SK-N-DZ (cell line): ENCODE data around the gene ITSN1.

ENCODE experiments used
- DNase-seq: peaks from one replicate; pipeline ENCODE4 v3.0.0-alpha.2; 2015; ENCODE audit warnings: low spot score

The ITSN1 gene

GRCh38 chr21:33886321-33886720 is 244.0 kb downstream of the ITSN1 start:
- DNase-seq: no peak

- no peak for DNase-seq
Measured at GRCh38 chr21:33890187-33890586, 247.9 kb downstream of the ITSN1 start.

DNA sequence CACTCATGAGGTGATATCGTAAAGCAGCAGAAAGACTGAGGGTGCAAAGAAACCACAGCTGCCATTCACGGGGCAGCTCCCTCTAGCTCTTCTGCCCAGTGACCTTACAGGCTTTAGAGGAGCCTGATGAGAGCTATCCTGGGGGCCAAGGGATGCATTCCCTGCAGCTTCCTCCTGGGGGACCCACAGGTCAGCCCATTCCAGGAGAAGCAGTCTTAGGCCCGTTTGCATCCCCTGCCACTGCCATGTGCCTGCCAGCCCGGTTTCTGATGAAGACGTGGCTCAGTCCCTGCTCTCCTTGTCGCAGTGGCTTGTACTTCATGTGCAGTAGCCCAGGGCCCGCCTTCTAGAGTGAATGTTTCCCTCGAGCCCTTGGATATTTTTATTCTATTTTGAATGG is 250.6 kb downstream of the ITSN1 start:
- DNase-seq: no peak

DNA sequence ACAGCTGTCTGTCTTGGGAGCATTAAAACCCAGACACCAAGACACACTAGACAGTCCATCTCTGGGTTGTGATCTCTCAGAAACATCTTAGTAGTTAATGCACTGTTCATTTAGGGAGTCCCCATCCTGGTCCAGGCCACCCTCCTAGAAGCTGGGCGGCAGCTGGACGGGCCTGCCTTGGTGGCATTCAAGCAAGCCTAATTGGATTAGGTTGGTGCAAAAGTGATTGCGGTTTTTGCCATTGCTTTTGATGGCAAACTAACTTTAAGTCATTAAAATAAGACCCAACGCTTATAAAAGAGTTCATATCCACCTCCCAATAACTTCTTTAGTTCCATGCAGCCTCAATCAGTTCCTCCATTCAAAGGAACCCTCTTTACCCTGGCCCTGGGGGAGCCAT is 251.6 kb downstream of the ITSN1 start:
- DNase-seq: peak; percentile 66

GRCh38 chr21:33894736-33895288 is 252.5 kb downstream of the ITSN1 start:
- DNase-seq: peak; percentile 87

DNA sequence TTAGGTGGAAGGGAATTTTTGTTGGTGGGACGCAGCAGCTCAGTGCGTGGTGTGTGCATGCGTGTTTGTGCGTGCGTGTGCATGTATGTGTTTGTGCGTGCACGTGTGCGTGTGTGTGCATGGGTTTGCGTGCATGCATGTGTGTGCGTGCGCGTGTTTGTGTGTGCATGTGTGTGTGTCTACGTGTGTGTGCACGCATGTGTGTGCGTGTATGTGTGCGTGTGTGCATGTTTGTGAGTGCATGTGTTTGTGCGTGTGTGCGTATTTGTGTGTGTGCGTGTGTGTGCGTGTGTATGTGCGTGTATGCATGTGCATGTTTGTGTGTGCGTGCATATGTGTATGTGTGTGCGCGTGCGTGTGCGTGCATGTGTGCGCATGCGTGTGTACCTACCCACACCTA is 253.1 kb downstream of the ITSN1 start:
- DNase-seq: no peak

DNA sequence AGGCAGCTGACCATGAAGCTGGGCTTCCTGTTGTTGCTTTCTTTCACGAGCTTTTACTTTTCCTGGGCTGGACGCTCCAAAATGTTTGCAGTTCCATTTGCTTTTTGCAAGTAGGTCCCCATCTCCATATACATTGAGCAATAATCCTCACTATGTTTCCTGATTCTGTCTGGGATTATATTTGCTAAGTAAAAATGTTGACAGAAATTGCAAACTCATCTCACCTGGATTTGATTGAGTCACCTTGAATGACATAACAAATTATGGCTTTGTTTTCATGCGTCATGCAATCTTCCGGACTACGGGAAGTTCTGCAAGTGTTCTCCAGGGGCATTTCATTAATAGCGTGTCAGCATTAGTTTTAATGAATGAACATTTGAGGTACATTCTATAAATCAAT is 254.4 kb downstream of the ITSN1 start:
- no peak for DNase-seq

- DNase-seq: no peak
Measured at GRCh38 chr21:33897098-33897497, 254.8 kb downstream of the ITSN1 start.

DNA sequence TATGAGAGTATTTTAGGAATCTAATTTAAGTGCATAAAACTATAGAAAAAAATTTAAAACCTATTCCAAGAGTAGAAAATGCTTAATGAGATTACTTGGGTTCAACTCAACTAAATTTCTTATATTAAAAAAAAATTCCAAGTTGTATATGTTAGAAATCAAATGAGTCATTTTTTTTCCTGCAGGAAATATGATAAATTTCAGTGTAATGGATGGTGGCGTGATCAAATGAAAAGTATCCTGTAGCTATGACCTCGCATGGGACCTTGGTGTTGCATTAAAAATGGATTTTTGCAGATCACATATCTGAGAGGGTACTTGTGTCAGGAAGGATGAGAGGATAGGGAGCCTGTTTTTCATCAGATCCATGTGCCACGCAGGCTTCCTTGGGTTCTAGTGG is 255.4 kb downstream of the ITSN1 start:
- DNase-seq: no peak

- DNase-seq: no peak
Measured at GRCh38 chr21:33898586-33898985, 256.3 kb downstream of the ITSN1 start.

DNA sequence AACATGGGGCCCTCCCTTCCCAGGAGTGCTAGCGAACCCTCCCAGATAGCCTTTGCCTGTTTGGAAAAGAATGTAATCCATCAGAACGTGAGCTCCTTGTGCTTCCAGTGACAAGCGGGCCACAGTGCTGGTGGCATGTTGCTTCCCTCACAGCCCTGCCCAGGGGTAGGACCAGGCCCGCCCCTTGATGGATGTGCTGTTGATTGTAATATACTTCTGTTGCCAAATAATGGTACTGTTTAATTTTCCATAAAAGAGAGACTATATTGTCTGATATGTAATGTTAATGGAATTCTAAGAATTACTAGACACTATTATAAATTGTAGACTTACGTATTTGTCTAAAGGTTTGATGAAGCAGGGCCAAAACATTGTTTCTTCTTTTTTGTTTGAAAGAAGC is 256.9 kb downstream of the ITSN1 start:
- no peak for DNase-seq

GRCh38 chr21:33901412-33902288 is 259.3 kb downstream of the ITSN1 start:
- DNase-seq: peak; percentile 51

- DNase-seq: no peak
Measured at GRCh38 chr21:33902349-33902748, 260.0 kb downstream of the ITSN1 start.

DNA sequence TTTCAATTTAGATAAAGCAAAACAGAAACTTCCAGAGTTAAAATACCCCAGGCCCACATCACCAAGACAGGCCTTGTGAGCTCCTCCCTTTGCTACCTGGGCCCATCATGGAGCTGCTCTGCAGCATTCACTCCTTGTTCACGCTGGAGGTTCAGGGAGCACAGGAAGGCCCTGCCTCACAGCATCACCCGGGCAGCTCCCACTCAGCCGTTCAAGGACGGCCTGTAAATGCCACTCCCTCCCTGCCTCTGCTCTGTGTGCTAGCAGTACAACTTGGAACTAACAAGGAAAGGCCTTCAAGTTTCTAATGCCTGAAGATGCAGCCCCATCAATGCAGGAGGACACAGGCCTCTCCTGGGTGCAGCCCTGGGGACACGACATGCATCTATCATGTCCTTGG is 261.7 kb downstream of the ITSN1 start:
- DNase-seq: no peak

DNA sequence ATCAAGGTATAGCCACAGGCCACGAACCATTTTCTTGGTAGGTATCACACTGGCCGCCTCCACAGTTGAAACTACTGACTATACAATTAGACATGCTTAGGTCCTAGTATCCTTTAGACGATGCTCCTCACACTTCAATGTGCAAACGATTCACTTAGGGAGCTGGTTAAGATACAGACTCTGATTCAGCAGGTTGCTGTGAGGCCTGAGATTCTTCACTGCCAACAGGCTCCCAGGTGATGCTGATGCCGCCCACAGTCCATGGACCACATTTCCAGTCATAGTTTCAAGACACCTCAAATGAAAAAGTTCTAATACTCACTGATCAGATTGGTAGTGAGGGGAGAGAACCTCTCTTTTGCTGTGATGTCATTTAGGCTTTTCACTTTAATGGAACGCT is 266.5 kb downstream of the ITSN1 start:
- no peak for DNase-seq

DNA sequence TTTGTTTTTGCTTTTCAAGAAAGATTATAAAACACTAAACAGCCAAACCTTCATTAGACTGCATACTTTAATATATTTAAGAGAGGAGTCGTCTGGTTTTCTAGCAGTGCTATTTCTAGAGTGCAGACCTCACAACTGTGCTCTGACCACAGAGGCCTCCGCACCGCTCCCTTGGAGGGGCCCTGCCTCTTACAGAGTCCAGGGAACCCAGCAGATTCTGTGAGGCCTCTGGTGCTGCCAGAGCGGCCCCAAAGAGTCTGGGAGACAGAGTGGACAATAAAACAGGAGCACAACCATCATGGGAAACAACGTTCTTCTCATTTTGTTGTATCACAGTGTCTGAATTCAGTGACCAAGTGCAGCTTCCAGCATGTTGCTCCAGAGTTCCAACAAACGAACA is 267.5 kb downstream of the ITSN1 start:
- no peak for DNase-seq

- DNase-seq: no peak
Measured at GRCh38 chr21:33914188-33914587, 271.9 kb downstream of the ITSN1 start.

DNA sequence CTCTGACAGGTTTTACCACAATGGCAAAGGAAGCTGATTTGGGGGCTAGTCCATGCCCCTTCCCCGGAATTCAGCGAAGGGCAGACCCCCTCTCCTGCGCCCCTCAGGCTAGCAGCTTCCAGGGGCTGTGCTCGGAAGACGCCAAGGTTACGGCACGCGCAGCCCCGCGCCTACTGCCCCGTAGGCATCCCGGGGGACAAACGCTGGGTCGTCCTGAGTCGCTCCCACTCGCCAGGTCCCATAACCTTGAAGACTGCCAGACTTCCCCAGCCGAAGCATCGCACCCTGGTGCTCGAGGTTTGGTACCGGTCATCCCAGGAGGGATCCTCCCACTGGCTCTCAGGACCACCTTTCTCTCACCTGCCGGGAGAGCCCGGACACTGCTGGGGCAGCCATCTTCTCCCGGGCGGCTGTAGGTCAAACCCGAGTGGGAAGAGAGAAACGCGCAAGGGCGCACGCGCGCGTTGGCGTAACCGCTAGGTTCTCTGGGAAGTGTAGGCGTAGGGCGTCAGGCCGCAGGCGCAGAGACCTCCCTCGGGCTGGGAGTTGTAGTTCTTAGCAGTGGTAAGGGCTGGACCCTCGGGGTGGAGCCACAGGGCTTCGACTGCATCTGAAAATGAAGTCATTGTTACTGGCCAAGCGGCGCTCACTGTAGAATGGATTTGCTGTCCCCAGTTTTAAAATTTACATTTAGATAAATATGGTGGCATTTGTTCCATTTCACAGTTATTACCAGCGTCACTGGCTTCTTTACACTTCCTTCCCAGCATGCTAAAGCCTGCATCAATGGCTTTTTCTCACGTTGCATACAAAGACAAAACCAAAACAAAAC is 273.3 kb downstream of the ITSN1 start, which contains the start of gene ATP5PO:
ATP5PO (minus strand) TSS at position 437 of the 832 bp plus-strand sequence; CDS start at position 396, 41 bp downstream.
- peak; percentile 96 for DNase-seq

DNA sequence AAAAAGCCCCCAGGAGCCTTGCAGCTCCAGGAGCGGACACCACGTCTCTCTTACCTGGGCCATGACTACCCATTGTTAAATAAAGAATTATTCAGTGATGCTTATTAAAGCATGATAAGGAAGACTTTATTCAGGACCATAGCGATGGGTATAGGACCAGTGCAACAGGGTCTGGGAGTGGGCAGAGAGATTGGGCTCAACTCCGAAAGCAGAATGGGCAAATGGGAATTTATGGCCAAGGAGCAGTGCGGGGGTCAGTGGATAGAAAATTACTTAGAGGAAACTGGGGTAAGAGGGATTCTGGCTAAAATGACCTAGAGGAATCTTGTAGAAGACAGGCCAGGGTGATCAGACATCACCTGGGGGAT is 273.9 kb downstream of the ITSN1 start:
- DNase-seq: no peak

DNA sequence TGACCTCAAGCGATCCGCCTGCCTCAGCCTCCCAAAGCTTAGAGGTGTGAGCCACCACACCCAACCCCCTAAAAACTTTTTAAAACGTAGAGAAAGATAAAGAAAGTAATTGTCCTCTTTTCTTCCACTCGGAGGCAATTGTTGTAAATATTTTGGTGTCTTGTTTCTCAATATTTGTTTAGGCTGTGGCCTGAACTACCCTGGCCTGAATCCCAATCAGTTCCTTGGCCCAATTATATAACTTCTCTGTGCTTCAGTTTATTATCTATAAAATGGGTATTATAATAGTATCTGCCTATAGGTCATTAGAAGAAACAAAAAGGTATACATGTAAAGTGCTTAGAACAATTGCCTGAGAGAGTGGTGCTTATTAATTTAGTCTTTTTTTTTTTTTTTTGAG is 275.1 kb downstream of the ITSN1 start:
- no peak for DNase-seq

DNA sequence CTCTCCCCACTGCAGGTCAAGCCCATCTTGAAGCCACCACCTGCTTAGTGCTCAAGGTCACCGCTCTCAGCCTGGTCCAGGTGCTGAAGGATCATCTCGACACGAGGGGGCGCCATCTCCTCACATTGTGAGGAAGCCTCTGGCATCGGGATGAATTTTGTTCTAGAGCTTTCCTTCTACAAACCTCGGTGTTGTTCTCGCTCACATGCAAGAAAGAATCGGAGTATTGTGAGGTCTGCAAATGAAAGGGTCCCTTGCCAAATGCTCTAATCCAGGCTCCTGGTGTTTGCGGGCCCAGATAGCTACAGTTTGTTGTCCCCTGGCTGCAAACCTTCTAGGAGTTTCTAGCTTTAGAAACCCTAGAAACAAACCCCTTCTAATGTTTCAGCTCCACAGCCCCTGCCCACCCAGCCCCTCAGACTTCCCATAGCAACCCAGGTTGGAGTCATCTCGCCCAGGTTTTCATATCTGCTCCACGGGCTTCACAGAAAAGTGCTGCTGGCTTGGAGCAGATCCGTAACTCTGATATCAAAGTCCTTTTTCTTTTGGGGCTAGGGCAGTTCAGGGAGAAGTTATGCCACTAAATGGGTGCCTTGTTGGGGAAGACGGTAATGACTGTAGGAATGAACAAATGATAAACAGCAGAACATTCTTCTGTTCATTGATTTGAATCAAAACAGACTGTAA is 281.9 kb downstream of the ITSN1 start:
- peak; percentile 78 for DNase-seq

DNA sequence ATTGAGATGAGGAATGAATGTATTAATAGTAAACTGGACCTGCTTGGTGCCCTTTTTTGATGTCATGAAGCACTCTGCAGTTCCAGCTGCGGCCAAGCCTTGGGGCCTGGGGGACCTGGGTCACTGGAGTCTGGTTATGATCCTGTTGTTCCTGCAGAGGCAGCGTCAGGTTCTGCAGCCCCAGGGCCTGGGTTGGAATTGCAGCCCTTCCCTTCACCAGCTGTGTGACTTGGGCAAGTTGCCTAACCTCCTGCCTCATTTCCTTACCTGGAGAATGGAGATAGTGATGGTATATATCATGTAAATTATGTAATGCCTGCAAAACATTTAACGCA is 282.4 kb downstream of the ITSN1 start:
- DNase-seq: no peak
